Raji (cell line): ENCODE results near the gene ANKS1A.

ENCODE experiments used
- POLR2A ChIP-seq: IDR thresholded peaks from 2 replicates; pipeline ENCODE4 v1.6.1; 2011; ENCODE audit warnings: low read depth, low read length, control low read depth; ENCODE audit not compliant: insufficient read depth

ANKS1A gene

GRCh38 chr6:35016502-35017321 is 127.7 kb downstream of the ANKS1A start:
- no peak for TF ChIP-seq POLR2A

- TF ChIP-seq POLR2A = no peak
Observed at GRCh38 chr6:35017411-35018181, 128.5 kb downstream of the ANKS1A start.

GRCh38 chr6:35018182-35018519 is 129.1 kb downstream of the ANKS1A start:
- TF ChIP-seq POLR2A = no peak

GRCh38 chr6:35018746-35019145 is 129.7 kb downstream of the ANKS1A start:
- no peak for TF ChIP-seq POLR2A

- no peak for TF ChIP-seq POLR2A
Observed at GRCh38 chr6:35019171-35019570, 130.1 kb downstream of the ANKS1A start.

- TF ChIP-seq POLR2A = no peak
Observed at GRCh38 chr6:35019831-35020230, 130.8 kb downstream of the ANKS1A start.

- TF ChIP-seq POLR2A = no peak
Observed at GRCh38 chr6:35021004-35021403, 131.9 kb downstream of the ANKS1A start.

- TF ChIP-seq POLR2A = no peak
Observed at GRCh38 chr6:35023091-35024000, 134.3 kb downstream of the ANKS1A start.

GRCh38 chr6:35024551-35025054 is 135.5 kb downstream of the ANKS1A start:
- TF ChIP-seq POLR2A = no peak

- TF ChIP-seq POLR2A = no peak
Observed at GRCh38 chr6:35025232-35026188, 136.5 kb downstream of the ANKS1A start.

- no peak for TF ChIP-seq POLR2A
Observed at GRCh38 chr6:35026434-35027222, 137.6 kb downstream of the ANKS1A start.

- TF ChIP-seq POLR2A = no peak
Observed at GRCh38 chr6:35027807-35028206, 138.8 kb downstream of the ANKS1A start.

- TF ChIP-seq POLR2A = no peak
Observed at GRCh38 chr6:35028781-35029769, 140.0 kb downstream of the ANKS1A start.
